Lung (tissue), 12 donors: ENCODE data around the gene CAMK4. TPM values are rescaled to one million over a fixed set of nuclear protein-coding genes. Genes with fewer than 3 reads are reported as not detected.

Source experiments
- ATAC-seq: fragments of 200-7000 bp; cut with Tn5 transposase; one replicate; pipeline ENCODE4 v1.9.1; 2020; ENCODE audit warnings: moderate number of reproducible peaks; ENCODE audit not compliant: insufficient read depth, low FRiP score
- DNase-seq, 3 donors: peaks; one replicate each; pipeline ENCODE4 v3.0.0-alpha.2; 2013 to 2017
- H3K27ac ChIP-seq, 2 donors: one replicate each; pipeline ENCODE4 v1.5.1; 2013; ENCODE audit warnings: mild to moderate bottlenecking in 2 of 2, moderate library complexity in 2 of 2, control low read depth in 1 of 2, inconsistent platforms in 1 of 2, low read depth in 1 of 2, low read length in 1 of 2
- H3K27me3 ChIP-seq, 3 donors: one replicate each; pipeline ENCODE4 v1.5.1; 2013; ENCODE audit warnings: low read length in 2 of 3; ENCODE audit not compliant: control insufficient read depth in 3 of 3, insufficient read depth in 3 of 3
- H3K36me3 ChIP-seq, 4 donors: one replicate each; pipeline ENCODE4 v1.5.1; 2013; ENCODE audit warnings: low read length in 4 of 4, mild to moderate bottlenecking in 1 of 4, moderate library complexity in 1 of 4; ENCODE audit not compliant: control insufficient read depth in 4 of 4, insufficient read depth in 4 of 4
- H3K4me1 ChIP-seq, 5 donors: one replicate each; pipeline ENCODE4 v1.5.1; 2013; ENCODE audit warnings: low read length in 5 of 5, mild to moderate bottlenecking in 2 of 5, moderate library complexity in 1 of 5; ENCODE audit not compliant: control insufficient read depth in 5 of 5, insufficient read depth in 5 of 5
- H3K4me3 ChIP-seq: one replicate; pipeline ENCODE4 v1.5.1; 2013; ENCODE audit warnings: mild to moderate bottlenecking, control low read depth, moderate library complexity
- H3K9ac ChIP-seq, 2 donors: one replicate each; pipeline ENCODE4 v1.5.1; 2013; ENCODE audit warnings: low read length in 2 of 2, control low read depth in 1 of 2; ENCODE audit not compliant: insufficient read depth in 1 of 2
- H3K9me3 ChIP-seq, 4 donors: one replicate each; pipeline ENCODE4 v1.5.1; 2013; ENCODE audit warnings: low read length in 3 of 4, mild to moderate bottlenecking in 1 of 4, moderate library complexity in 1 of 4; ENCODE audit not compliant: control insufficient read depth in 4 of 4, insufficient read depth in 3 of 4
- CTCF ChIP-seq: IDR thresholded peaks from 2 replicates; pipeline ENCODE4 v1.5.1; 2012; ENCODE audit warnings: mild to moderate bottlenecking; ENCODE audit errors: control extremely low read depth, extremely low read depth
- WGBS, 2 donors: extraction: QIAGEN DNeasy Blood & Tissue Kit; methylation state at CpG; one replicate each; pipeline ENCODE4 v1.1.7; 2013; 5-methylcytosine and 5-hydroxymethylcytosine counted together
- polyA plus RNA-seq, 2 donors: library from polyadenylated mRNA; stranded (reverse); fragments of 200-250 nt; gene quantifications; one replicate each; pipeline ENCODE4 v1.2.1, GENCODE V29; 2013
- total RNA-seq, 2 donors: library from RNA; depleted of rRNA in 1 of 2; stranded (reverse); fragments of >200 nt in 1 of 2; gene quantifications; one replicate each; pipeline ENCODE4 v1.2.1, GENCODE V29; 2014 to 2021
- donor health status: control.
- donor health status: control.
- donor health status: Bipolar disorder and iron deficiency.
- donor health status: healthy.
- donor health status: DM: yes; HTN: yes; CAD: no.

CAMK4 gene
- total and polyA plus RNA-seq, 4 donors = 0.18 to 27.7 (median 0.73) TPM

GRCh38 chr5:111517853-111518501 lies 293.8 kb downstream of the CAMK4 start:
- Histone ChIP-seq H3K4me1 (peaks cover 0 to 8% (median 2%) of the 10 kb centered on the region in 5 donors), H3K27ac (no peak overlapping the region)
- 92 to 96% methylated on average over 5 of the region's 5 CpGs for WGBS, 2 donors

GRCh38 chr5:111518777-111519176 lies 294.6 kb downstream of the CAMK4 start:
- no peaks in the 10 kb centered on the region for H3K9me3 ChIP-seq
- H3K9ac ChIP-seq = no peak overlapping the region
- 84 to 94% methylated on average over 2 of the region's 2 CpGs for WGBS, 2 donors
- no peak for ATAC-seq
- no peaks in the 10 kb centered on the region for H3K27me3 ChIP-seq
- TF ChIP-seq CTCF = no peak
- H3K27ac ChIP-seq = no peak overlapping the region
- no peak for DNase-seq
- no peak overlapping the region for H3K4me3 ChIP-seq
- H3K36me3 ChIP-seq = no peaks in the 10 kb centered on the region
- peaks cover 0 to under 1% (median 0%) of the 10 kb centered on the region in 5 donors for H3K4me1 ChIP-seq

More at GRCh38 chr5:111517853-111518501, 293.8 kb downstream of the CAMK4 start:
- Histone ChIP-seq H3K9me3 (no peaks in the 10 kb centered on the region), H3K4me3 (no peak overlapping the region), H3K27me3 (no peaks in the 10 kb centered on the region), H3K36me3 (no peaks in the 10 kb centered on the region), H3K9ac (no peak overlapping the region)
- ATAC-seq (no peak), DNase-seq (no peak)
- TF ChIP-seq CTCF = no peak

- H3K9me3 ChIP-seq = no peaks in the 10 kb centered on the region
- WGBS, 2 donors = 68 to 84% methylated on average over 3 of the region's 3 CpGs
- H3K9ac ChIP-seq = no peak overlapping the region
- H3K36me3 ChIP-seq = no peaks in the 10 kb centered on the region
- H3K4me3 ChIP-seq = no peak overlapping the region
- no peaks in the 10 kb centered on the region for H3K4me1 ChIP-seq
- no peak overlapping the region for H3K27ac ChIP-seq
- ATAC-seq (no peak), DNase-seq (no peak)
- no peaks in the 10 kb centered on the region for H3K27me3 ChIP-seq
- no peak for TF ChIP-seq CTCF
Measured at GRCh38 chr5:111520908-111521307, 296.7 kb downstream of the CAMK4 start.

- H3K27ac ChIP-seq = no peak overlapping the region
- H3K4me3 ChIP-seq = no peak overlapping the region
- no peak for DNase-seq
- H3K27me3 ChIP-seq = no peaks in the 10 kb centered on the region
- H3K36me3 ChIP-seq = no peaks in the 10 kb centered on the region
- no peaks in the 10 kb centered on the region for H3K9me3 ChIP-seq
- no peak for ATAC-seq
- no peak for TF ChIP-seq CTCF
- H3K4me1 ChIP-seq = peaks cover 0 to 8% (median 3%) of the 10 kb centered on the region in 5 donors
- WGBS, 2 donors = 89 to 93% methylated on average over 3 of the region's 3 CpGs
- no peak overlapping the region for H3K9ac ChIP-seq
Measured at GRCh38 chr5:111528056-111528455, 303.9 kb downstream of the CAMK4 start.
